Dermis blood vessel endothelial cell (primary cell): ENCODE data around the gene ATP4A. TPM values are rescaled to one million over a fixed set of nuclear protein-coding genes. Genes with fewer than 3 reads are reported as not detected.

Source experiments
- total RNA-seq: library from RNA; depleted of rRNA; stranded (reverse); fragments of >200 nt; gene quantifications from 2 replicates; pipeline ENCODE4 v1.2.3, GENCODE V29; 2014

The ATP4A gene
- total RNA-seq, 1 donor from 2014 or later, result not detected

Other genes starting within 250 kb of the ATP4A start
- gene CD22, start 234.5 kb downstream of the ATP4A start, total RNA-seq, result 0.34 and 0.37 TPM in 2 replicates
- gene FFAR1, start 215.8 kb downstream of the ATP4A start, total RNA-seq, result not detected in 2 replicates
- under 0.01 TPM in 1 of 2 replicates, not detected in the other for gene FFAR3, start 205.2 kb downstream of the ATP4A start, total RNA-seq
- not detected in 2 replicates for gene GPR42, start 192.6 kb downstream of the ATP4A start, total RNA-seq
- gene FFAR2, start 115.4 kb downstream of the ATP4A start, total RNA-seq, result not detected in 2 replicates
- not detected in 2 replicates for gene KRTDAP, start 73.2 kb downstream of the ATP4A start, total RNA-seq
- 0.34 TPM in 1 of 2 replicates, not detected in the other for gene DMKN, start 50.0 kb downstream of the ATP4A start, total RNA-seq
- 0.09 TPM in 1 of 2 replicates, not detected in the other for gene SBSN, start 35.3 kb downstream of the ATP4A start, total RNA-seq
- gene GAPDHS, start 30.2 kb downstream of the ATP4A start, total RNA-seq, result not detected in 2 replicates
- 57.4 and 68.8 TPM in 2 replicates for gene TMEM147, start 18.0 kb downstream of the ATP4A start, total RNA-seq
- gene PMIS2, start 22.5 kb upstream of the ATP4A start, total RNA-seq, result not detected in 2 replicates
- gene HAUS5, start 49.1 kb upstream of the ATP4A start, total RNA-seq, result 4.8 and 11.1 TPM in 2 replicates
- gene RBM42, start 65.4 kb upstream of the ATP4A start, total RNA-seq, result 45.4 and 47.6 TPM in 2 replicates
- 0.09 and 0.17 TPM in 2 replicates for gene ETV2, start 78.1 kb upstream of the ATP4A start, total RNA-seq
- 236 and 493 TPM in 2 replicates for gene COX6B1, start 84.7 kb upstream of the ATP4A start, total RNA-seq
- 0.09 TPM in 1 of 2 replicates, not detected in the other for gene UPK1A, start 102.9 kb upstream of the ATP4A start, total RNA-seq
- not detected in 2 replicates for gene ZBTB32, start 140.9 kb upstream of the ATP4A start, total RNA-seq
- gene KMT2B, start 154.3 kb upstream of the ATP4A start, total RNA-seq, result 7.3 and 15.4 TPM in 2 replicates
- gene IGFLR1, start 178.8 kb upstream of the ATP4A start, total RNA-seq, result 1.9 and 2.2 TPM in 2 replicates
- gene U2AF1L4, start 181.8 kb upstream of the ATP4A start, total RNA-seq, result 2.9 and 7.8 TPM in 2 replicates
- 15.1 and 16.1 TPM in 2 replicates for gene PSENEN, start 182.0 kb upstream of the ATP4A start, total RNA-seq
- gene LIN37, start 184.9 kb upstream of the ATP4A start, total RNA-seq, result 4.7 and 8.2 TPM in 2 replicates
- gene HSPB6, start 193.4 kb upstream of the ATP4A start, total RNA-seq, result 0.17 and 1.2 TPM in 2 replicates
- 3.3 and 3.7 TPM in 2 replicates for gene PROSER3, start 194.5 kb upstream of the ATP4A start, total RNA-seq
- gene ARHGAP33, start 211.9 kb upstream of the ATP4A start, total RNA-seq, result 4.7 and 4.8 TPM in 2 replicates
- not detected in 2 replicates for gene PRODH2, start 249.2 kb upstream of the ATP4A start, total RNA-seq